Epithelial cell of proximal tubule (primary cell): ENCODE results near the gene SH2D5. TPM values are rescaled to one million over a fixed set of nuclear protein-coding genes. Genes with fewer than 3 reads are reported as not detected.

Source experiments
- DNase-seq: peaks from one replicate; pipeline ENCODE4 v3.0.0-alpha.2; 2011; ENCODE audit warnings: low read depth
- H3K4me3 ChIP-seq: 2 replicates; pipeline ENCODE4 v1.5.1; 2011; ENCODE audit warnings: low read depth, mild to moderate bottlenecking, low read length
- CTCF ChIP-seq: conservative IDR thresholded peaks from 2 replicates; pipeline ENCODE4 v1.5.1; 2012; ENCODE audit warnings: low read depth, mild to moderate bottlenecking, low read length
- total RNA-seq: library from RNA; depleted of rRNA; stranded (reverse); fragments of >200 nt; gene quantifications from 2 replicates; pipeline ENCODE4 v1.2.3, GENCODE V29; 2015

SH2D5 gene
- total RNA-seq, 1 donor from 2014 or later = 15.2 TPM

GRCh38 chr1:20672265-20672632 is 60.3 kb downstream of the SH2D5 start:
- no peak for DNase-seq
- no peak for TF ChIP-seq CTCF
- H3K4me3 ChIP-seq = no peak overlapping the region

DNA sequence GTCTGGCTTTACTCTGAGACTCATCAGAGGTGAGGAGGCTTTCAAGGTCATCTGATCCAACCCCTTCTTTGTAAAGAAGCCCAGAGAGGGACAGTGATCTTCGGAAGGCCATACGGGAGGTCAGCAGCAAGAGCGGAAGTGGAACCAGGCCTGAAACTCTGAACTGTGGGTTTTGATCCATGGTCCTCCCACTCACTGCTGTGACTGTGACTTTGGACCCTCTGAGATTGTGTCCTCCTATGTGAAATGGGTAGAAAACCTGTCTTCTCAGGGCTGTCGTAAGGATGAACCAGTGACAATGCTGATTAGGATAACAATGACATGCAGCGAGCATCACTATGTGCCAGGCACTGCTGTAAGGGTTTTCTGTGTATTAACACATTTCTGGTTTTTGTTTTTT is 61.6 kb downstream of the SH2D5 start:
- DNase-seq = no peak
- TF ChIP-seq CTCF = no peak
- H3K4me3 ChIP-seq = no peak overlapping the region

Other genes starting within 250 kb of the SH2D5 start
- 18.2 and 19.7 TPM in 2 replicates for gene CAMK2N1, start 246.5 kb downstream of the SH2D5 start, total RNA-seq
- 24.6 and 30.4 TPM in 2 replicates for gene MUL1, start 224.6 kb downstream of the SH2D5 start, total RNA-seq
- 0.36 and 0.81 TPM in 2 replicates for gene FAM43B, start 180.1 kb downstream of the SH2D5 start, total RNA-seq
- 6.0 and 10.1 TPM in 2 replicates for gene CDA, start 143.6 kb downstream of the SH2D5 start, total RNA-seq
- gene PINK1, start 99.2 kb downstream of the SH2D5 start, total RNA-seq = 42.4 and 44.3 TPM in 2 replicates
- 191 and 331 TPM in 2 replicates for gene DDOST, start 71.3 kb downstream of the SH2D5 start, total RNA-seq
- 1.8 and 3.3 TPM in 2 replicates for gene KIF17, start 14.7 kb downstream of the SH2D5 start, total RNA-seq
- 120 and 142 TPM in 2 replicates for gene HP1BP3, start 54.6 kb upstream of the SH2D5 start, total RNA-seq